8988T (cell line): ENCODE results near the gene TMEM219.

Source experiments
- DNase-seq: peaks from one replicate; pipeline ENCODE4 v3.0.0; 2011

Gene TMEM219

DNA sequence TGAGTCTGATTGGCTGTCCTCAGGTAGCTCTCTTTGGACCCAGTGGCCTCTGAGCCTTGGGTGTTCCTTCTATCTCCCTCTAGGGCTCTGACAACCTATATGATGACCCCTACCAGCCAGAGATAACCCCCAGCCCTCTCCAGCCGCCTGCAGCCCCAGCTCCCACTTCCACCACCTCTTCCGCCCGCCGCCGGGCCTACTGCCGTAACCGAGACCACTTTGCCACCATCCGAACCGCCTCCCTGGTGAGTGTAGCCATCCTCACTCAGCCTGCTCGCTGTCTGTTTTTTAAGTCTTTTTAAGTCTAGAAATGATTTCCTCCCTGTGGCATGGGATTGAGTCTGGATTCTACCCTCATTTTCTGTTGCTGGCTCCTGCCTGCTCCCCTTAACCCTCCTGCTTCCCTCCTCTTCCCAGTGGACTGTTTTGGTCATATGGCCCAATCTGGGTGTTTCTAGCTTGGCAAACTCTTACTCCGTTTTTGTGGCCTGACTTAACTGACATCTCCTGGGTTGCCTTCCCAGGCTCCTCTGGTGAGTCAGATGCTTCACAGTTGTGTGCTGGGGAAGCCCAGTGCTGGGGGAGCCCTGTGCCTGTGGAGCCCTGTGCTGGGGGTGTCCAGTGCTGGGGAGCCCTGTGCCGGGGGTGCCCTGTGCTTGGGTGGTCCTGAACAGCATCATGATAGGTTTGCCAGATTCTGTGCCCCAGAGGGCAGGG lies 21.7 kb downstream of the TMEM219 start:
- no peak for DNase-seq

DNA sequence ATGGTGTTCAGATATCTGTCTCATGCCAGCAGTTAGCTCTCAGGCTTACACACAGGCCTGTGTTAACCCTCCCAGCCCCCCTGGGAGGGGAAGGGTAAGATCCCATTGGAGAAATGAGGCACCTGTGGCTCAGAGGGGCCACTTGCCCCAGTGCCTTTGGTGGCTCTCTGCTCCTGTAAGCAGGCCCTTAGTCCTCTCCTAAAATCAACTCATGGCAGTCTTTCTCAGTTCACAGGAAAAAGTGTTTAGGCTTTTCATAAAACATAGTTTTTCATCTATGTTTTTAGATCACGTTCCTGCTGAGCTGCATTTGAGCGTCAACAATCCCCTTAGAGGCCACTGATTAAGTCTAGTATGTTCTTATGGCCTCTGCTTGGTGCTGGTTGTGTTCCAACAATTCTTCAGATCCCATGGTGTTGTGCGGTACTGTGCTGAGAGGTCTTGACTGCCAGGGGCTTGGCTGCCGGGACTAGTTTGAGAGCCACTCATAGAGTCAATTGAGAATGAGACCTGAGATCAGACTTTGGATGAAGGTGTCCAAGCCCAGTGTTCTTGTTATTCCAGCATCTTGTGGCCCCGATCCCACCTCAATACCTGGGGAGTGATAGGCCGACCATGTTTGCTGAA lies 22.4 kb downstream of the TMEM219 start:
- DNase-seq = no peak

DNA sequence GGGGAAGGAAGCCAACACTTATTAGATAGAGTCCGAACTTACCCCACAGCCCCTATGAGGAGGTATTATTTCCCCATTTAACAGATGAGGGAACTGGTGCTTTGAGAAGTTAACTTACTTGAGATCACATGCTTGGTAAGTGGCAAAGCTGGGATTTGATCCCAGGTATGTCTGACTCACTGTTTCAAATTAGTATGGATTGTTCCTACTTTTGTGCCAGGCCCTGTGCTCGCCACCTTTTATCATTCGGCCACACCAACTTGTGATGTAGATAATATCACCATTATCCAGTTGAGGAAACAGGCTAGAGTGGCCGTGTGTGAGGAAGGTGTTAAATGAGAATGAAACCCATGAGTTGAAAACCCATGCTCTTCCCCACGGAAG lies 22.9 kb downstream of the TMEM219 start:
- no peak for DNase-seq

DNA sequence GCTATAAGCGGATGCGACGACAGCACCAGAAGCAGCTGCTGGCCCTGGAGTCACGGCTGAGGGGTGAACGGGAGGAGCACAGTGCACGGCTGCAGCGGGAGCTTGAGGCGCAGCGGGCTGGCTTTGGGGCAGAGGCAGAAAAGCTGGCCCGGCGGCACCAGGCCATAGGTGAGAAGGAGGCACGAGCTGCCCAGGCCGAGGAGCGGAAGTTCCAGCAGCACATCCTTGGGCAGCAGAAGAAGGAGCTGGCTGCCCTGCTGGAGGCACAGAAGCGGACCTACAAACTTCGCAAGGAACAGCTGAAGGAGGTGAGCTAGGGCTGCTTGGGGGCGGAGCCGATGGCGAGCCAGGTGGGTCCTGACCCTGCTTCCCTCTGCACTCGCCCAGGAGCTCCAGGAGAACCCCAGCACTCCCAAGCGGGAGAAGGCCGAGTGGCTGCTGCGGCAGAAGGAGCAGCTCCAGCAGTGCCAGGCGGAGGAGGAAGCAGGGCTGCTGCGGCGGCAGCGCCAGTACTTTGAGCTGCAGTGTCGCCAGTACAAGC lies 23.5 kb downstream of the TMEM219 start:
- no peak for DNase-seq

DNA sequence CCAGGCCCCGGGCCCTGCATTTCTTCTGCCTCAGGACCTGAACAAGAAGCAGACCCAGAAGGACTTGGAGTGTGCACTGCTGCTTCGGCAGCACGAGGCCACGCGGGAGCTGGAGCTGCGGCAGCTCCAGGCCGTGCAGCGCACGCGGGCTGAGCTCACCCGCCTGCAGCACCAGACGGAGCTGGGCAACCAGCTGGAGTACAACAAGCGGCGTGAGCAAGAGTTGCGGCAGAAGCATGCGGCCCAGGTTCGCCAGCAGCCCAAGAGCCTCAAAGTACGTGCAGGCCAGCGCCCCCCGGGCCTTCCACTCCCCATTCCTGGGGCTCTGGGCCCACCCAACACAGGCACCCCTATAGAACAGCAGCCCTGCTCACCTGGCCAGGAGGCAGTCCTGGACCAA lies 24.4 kb downstream of the TMEM219 start:
- no peak for DNase-seq

DNA sequence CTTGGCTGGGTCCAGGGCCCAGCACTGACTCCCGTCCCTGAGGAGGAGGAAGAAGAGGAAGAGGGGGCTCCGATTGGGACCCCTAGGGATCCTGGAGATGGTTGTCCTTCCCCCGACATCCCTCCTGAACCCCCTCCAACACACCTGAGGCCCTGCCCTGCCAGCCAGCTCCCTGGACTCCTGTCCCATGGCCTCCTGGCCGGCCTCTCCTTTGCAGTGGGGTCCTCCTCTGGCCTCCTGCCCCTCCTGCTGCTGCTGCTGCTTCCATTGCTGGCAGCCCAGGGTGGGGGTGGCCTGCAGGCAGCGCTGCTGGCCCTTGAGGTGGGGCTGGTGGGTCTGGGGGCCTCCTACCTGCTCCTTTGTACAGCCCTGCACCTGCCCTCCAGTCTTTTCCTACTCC lies 25.1 kb downstream of the TMEM219 start:
- no peak for DNase-seq

DNA sequence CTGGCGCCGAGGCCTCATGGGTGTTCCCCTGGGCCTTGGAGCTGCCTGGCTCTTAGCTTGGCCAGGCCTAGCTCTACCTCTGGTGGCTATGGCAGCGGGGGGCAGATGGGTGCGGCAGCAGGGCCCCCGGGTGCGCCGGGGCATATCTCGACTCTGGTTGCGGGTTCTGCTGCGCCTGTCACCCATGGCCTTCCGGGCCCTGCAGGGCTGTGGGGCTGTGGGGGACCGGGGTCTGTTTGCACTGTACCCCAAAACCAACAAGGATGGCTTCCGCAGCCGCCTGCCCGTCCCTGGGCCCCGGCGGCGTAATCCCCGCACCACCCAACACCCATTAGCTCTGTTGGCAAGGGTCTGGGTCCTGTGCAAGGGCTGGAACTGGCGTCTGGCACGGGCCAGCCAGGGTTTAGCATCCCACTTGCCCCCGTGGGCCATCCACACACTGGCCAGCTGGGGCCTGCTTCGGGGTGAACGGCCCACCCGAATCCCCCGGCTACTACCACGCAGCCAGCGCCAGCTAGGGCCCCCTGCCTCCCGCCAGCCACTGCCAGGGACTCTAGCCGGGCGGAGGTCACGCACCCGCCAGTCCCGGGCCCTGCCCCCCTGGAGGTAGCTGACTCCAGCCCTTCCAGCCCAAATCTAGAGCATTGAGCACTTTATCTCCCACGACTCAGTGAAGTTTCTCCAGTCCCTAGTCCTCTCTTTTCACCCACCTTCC lies 25.6 kb downstream of the TMEM219 start:
- DNase-seq = no peak

DNA sequence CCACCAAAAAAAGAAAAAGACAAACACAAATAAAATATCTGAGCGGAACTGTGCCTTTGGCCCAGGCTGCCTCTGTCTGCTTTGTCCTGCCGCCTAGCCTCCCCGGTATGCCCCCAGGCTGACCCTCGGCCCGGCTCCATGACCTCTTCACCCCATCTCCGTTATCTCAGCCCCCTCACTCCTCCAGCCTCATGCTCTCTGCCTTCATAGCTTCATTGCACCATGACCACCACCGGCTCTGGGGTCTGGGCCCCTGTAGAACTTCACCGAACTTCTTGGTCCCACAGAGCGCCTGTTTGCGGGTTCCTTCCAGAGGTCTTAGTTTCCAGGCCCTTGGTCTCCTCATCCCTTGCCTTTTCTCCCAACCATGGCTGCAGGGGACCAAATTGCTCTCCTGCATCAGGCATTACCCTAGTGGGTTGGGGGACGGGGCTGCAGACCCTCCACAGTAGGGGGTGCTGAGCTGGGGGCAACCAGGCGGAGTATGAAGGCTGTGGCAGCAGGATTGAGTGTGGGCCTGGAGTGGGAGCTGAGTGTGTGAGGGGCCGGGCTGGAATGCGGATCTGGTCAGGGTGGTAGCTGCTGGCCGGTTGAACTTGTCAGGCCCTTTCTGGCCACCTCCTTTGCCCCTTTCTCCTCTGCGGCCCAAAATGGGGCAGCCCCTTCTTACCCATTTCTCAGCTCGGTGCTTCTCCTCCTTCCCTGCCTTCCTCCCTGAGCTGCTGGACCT lies 26.6 kb downstream of the TMEM219 start:
- DNase-seq = no peak

DNA sequence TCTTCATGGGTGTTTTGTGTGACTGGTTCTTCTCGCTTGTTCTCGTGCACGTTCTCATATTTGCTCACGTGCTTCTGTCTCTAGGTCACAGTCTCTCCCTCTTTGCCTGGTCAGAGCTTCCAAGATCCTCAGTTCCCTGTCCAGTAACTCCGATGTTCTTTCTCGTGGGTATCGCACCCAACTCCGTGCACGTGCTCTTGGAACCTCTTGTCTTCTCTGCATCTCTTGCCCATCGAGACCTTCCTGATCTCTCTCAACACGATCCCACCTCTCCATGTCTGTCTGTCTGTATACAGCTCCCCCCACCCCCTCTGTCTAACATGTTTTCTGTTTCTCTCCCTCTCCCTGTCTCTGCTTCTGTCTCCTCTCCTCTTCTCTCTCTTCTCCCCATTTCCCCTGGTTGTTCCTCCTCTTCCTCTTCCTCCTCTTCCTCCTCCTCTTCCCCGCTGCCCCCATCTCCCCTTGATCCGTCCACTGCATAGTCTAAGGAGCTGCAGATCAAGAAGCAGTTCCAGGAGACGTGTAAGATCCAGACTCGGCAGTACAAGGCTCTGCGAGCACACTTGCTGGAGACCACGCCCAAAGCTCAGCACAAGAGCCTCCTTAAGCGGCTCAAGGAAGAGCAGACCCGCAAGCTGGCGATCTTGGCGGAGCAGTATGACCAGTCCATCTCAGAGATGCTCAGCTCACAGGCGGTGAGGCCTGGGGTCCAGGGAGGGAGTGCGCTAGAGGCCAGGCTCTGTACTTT lies 27.4 kb downstream of the TMEM219 start:
- no peak for DNase-seq

DNA sequence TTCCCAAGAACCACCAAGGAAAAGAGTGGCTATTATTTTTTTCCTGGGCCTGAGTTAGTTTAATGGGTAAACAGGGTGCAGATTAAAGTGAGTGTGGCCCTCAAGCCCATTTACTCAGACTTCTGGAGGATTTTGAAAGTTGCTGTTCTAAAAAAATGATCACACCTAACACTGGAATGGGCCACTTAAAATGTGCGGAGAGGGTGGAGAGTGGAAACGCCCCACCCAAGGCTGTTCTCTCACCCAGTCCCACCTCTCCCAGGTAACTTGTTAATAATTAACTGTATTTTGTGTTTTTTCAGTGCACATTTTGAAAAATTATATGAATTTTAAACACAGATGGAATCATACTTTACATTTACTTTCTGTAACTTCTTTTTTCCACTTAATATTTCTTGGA lies 28.2 kb downstream of the TMEM219 start:
- no peak for DNase-seq

DNA sequence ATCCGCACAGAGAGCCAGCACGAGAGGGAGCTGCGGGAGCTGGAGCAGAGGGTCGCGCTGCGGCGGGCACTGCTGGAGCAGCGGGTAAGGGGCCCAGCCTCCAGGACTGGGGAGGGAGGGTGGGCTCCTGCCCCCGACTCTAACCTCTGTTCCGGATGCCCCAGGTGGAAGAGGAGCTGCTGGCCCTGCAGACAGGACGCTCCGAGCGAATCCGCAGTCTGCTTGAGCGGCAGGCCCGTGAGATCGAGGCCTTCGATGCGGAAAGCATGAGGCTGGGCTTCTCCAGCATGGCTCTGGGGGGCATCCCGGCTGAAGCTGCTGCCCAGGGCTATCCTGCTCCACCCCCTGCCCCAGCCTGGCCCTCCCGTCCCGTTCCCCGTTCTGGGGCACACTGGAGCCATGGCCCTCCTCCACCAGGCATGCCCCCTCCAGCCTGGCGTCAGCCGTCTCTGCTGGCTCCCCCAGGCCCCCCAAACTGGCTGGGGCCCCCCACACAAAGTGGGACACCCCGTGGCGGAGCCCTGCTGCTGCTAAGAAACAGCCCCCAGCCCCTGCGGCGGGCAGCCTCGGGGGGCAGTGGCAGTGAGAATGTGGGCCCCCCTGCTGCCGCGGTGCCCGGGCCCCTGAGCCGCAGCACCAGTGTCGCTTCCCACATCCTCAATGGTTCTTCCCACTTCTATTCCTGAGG lies 29.1 kb downstream of the TMEM219 start:
- DNase-seq = no peak

DNA sequence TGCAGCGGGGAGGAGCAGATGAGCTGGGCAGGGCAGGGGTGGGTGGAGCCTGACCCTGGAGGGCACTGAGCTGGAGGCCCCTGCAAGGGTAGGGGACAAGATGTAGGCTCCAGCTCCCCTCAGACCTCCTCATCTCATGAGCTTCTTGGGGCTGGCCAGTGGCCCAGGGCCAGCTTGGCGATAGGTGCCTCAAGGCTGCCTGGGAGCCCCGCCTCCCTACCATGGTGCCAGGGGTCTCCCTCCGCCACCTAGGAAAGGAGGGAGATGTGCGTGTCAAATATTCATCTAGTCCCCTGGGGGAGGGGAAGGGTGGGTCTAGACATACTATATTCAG lies 29.7 kb downstream of the TMEM219 start:
- DNase-seq = no peak

DNA sequence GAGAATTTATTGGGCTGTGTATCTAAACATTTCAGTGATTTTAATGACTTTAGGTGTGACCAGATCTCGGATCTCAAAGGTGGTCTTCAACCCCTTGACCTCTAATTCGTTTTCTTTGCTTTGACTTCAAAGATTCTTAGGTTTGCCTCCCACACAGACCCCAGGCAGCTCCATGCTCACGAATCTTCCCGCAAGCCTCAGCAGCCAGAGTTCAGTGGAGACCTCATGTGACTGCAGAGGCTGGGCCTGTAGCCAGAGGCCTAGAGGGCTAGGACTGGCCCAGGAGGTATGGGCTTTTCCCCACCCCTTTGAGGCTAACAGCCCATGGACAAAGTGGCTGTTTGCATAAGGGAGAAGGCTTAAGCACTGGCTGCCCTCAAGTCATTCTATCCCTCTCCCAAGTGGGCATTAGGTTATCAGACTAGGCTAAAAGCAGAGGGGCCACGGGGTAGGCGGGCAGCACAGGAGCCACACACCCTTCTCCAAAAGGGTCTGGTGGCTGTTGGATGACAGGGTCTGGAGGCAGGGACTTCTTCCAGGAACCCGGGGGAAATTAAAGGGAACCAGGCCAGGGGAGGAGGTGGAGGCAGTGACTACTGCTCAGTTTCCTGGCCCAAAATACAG lies 30.6 kb downstream of the TMEM219 start:
- no peak for DNase-seq

DNA sequence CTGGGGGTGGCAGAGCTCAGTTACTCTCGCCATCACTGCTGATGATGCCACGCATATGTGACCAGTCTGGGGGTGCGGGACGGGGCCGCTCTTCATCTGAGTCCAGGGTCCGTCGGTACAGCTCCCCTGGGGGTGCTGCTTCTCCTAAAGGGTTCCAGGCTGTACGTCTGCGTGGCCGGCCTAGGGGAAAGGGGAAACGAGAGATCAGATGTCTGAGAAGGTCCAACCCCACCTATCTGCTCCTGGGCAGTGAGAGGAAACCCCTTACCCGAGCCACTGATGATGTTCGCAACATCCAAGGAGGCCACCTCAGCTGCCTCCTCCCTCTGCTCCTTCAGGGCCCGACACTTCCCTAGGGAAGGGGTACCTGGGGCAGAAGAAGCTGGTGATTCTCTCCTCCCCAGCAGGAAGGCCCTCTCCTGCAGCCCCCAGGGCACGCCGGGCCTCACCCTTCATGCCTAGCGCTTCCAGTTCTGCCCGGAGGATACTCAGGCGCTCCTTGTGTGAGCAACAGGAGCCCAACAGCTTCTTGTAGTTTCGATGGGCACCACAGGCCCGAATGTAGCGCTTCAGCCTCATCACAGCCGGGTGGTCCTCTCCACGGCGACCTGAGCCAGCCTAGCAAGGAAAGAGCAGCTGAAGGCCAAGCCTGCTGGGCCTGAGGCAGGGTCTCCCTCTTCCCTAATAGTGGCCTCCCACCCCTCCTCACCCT lies 31.5 kb downstream of the TMEM219 start:
- no peak for DNase-seq

DNA sequence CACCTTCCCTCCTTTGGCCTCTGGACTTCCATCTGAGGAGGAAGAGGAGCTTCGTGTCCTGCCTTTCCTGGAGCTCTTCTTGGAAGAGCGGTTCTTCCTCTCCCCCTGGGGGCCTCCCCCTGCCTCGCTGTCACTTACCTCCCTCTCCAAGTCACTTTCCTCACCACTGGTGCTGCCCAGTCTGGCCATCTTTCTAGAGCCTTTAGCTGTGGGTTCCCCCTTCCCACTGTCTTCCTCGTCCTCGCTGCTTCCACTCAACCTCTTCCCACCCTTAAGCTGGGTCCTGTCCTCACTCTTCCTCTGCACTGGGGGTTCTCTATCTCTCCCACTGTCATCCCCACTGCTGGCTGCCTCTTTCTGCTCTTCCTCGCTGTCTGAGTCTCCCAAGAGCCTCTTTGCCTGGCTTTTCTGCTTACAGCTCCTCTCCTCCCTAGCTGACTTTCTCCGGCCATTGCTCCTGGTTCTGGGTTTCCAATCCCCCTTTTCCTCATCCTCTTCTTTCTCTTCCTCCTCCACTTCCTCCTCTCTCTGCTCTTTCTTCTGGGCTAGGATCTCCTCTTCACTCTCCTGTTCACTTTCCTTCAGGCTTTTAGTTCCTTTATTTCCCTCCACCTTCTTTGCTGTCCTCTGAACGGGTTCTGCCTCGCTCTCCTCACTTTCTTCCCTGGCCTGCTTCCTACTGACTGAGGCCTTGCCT lies 32.2 kb downstream of the TMEM219 start:
- DNase-seq = no peak

DNA sequence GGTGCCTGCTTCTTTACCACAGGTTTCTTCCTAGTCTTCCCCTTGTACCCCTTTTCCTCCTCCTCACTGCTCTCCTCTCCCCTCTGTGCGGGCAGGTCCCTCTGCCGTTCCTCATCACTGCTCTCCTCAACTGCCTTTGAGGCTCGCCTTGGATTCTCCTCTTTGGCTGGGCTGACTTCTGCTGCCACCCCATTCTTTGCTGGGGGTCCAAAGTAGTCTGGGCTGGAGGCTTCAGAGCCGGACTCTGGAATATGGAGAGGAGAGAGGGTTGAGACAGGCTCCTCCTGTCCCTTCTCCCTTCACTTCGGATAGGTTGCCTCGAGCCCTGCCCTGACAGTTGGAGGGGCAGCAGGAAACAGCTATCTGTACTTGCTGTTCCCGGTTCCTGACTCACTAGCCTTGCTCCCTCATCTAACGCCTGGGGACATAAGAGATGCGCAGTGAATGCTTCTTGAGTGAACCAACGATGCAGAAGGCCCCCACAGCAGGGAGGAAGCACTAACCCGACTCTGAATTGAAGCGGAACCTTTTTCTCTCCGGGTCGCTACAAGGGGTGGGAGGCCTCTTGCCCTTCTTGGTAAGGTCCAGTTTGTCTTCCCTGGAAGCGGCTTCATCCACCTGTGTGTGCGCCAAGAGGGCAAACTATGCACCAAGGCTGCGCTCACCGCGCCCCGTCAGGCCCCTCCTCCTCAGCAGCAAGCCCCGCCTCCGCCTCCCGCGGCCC lies 32.9 kb downstream of the TMEM219 start:
- no peak for DNase-seq

DNA sequence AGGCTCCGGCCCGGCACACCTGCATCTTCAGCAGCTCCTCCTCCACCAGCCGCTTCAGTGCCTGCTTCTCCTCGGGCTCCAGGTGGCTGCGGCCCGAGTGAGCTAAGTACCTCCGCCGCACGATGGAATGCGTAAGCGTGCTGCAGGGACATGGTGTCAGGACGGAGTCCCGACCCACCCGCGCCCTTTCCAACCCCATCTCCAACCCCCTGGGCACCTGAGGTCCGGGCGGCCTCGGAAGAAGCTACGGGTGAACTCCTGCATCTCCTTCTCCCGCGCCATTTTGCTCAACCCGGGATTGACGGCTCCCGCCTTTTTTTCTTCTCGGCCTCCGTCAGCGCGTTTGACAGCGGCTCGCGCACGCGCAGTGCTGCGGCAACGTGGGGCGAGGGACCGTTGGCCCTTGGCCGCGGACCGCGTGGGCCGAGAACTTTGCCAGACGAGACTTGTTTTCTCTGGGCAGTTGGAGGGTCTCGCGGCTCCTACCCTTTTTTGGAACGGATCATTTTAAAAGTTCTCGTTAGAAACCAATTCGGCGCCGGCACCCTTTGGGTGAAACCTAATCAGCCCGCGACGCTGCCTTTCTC lies 33.5 kb downstream of the TMEM219 start, which contains the start of gene HIRIP3:
Gene HIRIP3, minus strand, starts transcription at position 294 of the 587 bp plus-strand sequence. Its CDS starts 12 bp downstream, at position 282.
- DNase-seq = peak; percentile 82

DNA sequence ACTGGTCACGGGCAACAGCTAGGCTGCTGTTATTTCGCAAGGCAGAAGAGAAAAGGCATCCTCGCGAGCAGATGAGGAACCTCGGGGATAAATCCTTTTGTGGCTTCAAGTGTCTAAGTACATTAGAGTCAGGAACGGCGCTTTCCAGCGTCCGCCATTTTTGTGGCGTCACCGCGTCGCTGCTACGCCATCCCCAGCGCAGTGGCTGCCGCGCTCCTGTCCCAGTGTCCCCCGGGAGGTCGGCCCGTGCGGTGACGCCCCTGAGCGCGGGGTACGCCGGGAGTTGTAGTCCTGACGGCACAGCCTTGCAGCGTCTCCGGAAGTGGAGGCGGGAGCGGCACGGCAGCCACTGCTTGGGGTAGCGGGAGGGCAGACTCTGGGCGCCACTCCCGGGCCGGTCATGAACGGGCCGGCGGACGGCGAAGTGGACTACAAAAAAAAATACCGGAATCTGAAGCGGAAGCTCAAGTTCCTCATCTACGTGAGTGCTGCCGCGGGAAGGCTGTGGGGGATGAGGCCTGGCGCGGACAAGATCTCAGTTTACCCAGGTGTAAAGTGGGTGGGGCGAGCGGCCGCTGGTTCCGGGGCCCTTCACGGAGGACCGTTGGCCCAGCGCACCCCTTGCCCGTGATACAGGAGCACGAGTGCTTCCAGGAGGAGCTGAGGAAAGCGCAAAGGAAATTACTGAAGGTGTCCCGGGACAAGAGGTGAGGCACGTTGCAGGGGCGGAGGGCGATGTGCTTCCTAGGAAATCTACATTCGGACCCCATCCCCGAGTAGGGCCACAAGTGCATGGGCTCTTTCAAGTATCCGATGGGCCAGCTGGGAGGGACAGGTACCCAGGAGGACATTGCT lies 34.3 kb downstream of the TMEM219 start, which contains the start of gene INO80E:
Gene INO80E, plus strand, starts transcription at position 331 of the 855 bp plus-strand sequence. Its CDS starts 70 bp downstream, at position 401.
- DNase-seq = peak; percentile 98
